ENCODE measurements around the gene RAB31.

The RAB31 gene

DNA sequence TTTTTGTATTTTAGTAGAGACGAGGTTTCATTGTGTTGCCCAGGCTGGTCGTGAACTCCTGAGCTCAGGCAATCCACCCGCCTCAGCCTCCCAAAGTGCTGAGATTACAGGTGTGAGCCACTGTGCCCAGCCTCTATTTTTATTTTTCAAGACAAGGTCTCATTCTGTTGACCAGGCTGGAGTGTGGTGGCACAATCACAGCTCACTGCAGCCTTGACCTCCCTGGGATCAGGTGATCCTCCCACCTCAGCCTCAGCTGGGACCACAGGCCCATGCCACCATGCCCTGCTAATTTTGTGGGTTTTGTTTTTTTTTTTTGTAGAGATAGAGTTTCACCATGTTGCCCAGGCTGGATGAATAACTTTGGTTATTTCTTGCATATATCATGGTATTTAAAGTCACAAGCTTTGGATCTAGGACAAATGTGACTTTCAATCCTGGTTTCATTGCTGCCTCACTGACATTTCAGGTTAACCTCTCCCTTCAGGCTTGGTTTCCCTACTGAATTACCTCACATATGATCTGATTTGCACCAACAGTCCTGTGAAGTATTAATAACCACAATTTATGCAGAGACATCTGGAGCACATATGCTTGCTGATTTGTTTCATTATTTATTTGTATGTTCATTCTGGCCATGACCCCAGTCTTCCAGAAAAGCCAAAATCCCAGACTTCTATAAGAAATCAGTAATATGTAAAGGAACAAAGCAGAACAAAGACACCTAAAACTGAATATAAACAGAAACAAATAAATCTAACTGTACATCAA lies 17.5 kb upstream of the RAB31 start:
- DNase-seq (ENCODE audit: insufficient read length, low spot score) (no peak), FAIRE-seq (peak; percentile 41)
- TF ChIP-seq TAF1 (IDR thresholded peaks at IDR 0.05; ENCODE audit: low read depth, low read length) (no peak), POLR2A (IDR thresholded peaks at IDR 0.05; ENCODE audit: low read depth, low read length) (no peak), POLR2AphosphoS5 (IDR thresholded peaks at IDR 0.05; ENCODE audit: low read depth, low read length) (no peak), SPI1 (IDR thresholded peaks at IDR 0.05; ENCODE audit: low read depth, low read length) (no peak), PAX5 (IDR thresholded peaks at IDR 0.05; ENCODE audit: insufficient read depth, low read length, severe bottlenecking) (no peak)

DNA sequence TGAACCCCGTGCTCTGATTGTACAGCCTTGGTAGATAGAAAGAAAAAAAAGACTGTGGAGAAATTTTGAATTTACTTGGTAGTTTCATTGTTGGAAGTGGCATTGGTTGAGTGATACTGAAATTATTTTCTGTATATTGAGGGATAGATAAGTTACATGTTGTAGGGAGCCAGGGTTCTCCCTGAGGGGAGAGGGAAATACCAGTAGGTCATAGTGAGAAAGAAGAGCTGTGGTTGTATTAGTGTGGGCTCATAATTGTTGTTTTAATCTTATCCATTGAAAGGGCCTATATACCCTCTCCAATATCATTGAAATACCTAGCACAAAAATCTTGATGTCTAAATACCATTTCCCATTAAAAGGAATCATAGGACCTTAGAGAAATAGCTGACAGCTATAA lies 16.9 kb upstream of the RAB31 start:
- DNase-seq (ENCODE audit: insufficient read length, low spot score) = no peak
- TF ChIP-seq PAX5 (IDR thresholded peaks at IDR 0.05; ENCODE audit: insufficient read depth, low read length, severe bottlenecking) (no peak), POLR2A (IDR thresholded peaks at IDR 0.05; ENCODE audit: low read depth, low read length) (no peak), POU2F2 (IDR thresholded peaks at IDR 0.05; ENCODE audit: low read depth, low read length) (no peak), TAF1 (IDR thresholded peaks at IDR 0.05; ENCODE audit: low read depth, low read length) (no peak), POLR2AphosphoS5 (IDR thresholded peaks at IDR 0.05; ENCODE audit: low read depth, low read length) (no peak), SPI1 (IDR thresholded peaks at IDR 0.05; ENCODE audit: low read depth, low read length) (no peak)
- no peak for FAIRE-seq

DNA sequence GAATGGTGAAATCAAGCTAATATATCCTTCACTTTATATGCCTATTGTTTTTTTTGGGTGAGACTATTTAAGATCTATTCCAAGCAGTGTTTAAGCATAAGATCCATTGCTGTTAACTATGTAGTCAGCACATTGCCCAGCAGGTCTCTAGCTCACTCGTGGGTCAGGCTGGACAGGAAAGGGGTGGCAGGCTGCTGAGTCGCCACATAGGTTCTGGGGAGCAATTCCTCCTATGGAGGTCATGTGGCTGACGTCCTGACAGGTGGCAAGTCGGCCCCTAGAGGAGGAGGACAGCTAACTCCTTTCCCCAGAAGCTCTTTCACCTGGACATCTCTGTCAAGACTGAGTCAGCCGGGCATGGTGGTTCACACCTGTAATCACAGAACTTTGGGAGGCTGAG lies 13.9 kb upstream of the RAB31 start:
- TF ChIP-seq POLR2AphosphoS5 (IDR thresholded peaks at IDR 0.05; ENCODE audit: low read depth, low read length) = no peak
- TF ChIP-seq SPI1 (IDR thresholded peaks at IDR 0.05; ENCODE audit: low read depth, low read length) = no peak
- TF ChIP-seq POLR2A (IDR thresholded peaks at IDR 0.05; ENCODE audit: low read depth, low read length) = no peak
- no peak for TF ChIP-seq PAX5 (IDR thresholded peaks at IDR 0.05; ENCODE audit: insufficient read depth, low read length, severe bottlenecking)
- TF ChIP-seq TAF1 (IDR thresholded peaks at IDR 0.05; ENCODE audit: low read depth, low read length) = no peak
- no peak for TF ChIP-seq POU2F2 (IDR thresholded peaks at IDR 0.05; ENCODE audit: low read depth, low read length)
- DNase-seq (ENCODE audit: insufficient read length, low spot score) (no peak), FAIRE-seq (no peak)

DNA sequence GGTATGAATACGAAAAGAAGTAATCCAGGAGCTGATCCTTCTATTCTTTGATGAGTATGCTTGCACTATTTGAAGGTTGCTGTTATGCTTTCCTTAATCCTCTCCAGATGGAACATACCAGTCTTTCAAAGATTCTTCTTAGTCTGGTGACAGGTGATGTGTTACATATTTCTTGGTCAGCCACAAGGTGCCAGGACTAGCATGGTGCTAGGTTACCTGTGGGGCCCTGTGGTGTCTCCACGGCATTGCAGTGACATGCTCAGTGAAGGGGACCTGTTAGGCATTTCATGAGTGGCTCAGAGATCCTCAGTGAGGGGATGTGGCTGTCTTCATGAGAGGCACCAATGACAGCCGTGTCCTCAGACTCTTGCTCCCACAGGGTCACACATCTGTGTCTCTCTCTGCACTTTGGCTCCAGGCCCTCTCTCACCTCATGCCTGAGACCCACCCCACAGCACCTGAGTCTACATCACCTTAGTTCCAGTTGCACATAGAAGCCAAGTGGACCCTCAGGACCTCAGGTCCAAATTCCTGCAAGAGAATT lies 13.1 kb upstream of the RAB31 start:
- TF ChIP-seq TAF1 (IDR thresholded peaks at IDR 0.05; ENCODE audit: low read depth, low read length) = no peak
- DNase-seq (ENCODE audit: insufficient read length, low spot score) = no peak
- peak; percentile 68 for FAIRE-seq

DNA sequence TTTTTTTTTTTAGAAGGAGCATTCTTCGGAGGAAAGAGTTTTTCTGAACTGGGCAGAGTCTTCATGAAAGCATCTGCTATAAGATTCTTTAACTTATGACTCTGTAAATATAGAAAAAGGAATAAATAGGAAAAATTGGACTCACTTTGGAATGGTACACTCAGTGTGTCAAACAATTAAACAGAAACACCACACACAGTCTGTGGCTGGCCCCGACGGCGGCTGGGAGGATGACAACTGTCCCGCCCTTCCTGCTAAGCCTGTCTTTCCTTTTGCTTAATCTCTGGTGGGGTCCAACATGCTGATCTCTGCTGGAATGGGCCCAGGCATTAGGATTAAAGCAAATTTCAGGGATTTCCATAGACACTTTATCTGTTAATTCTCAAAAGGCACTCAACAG lies 12.5 kb upstream of the RAB31 start:
- TF ChIP-seq PAX5 (IDR thresholded peaks at IDR 0.05; ENCODE audit: insufficient read depth, low read length, severe bottlenecking) = no peak
- TF ChIP-seq POU2F2 (IDR thresholded peaks at IDR 0.05; ENCODE audit: low read depth, low read length) = no peak
- TF ChIP-seq SPI1 (IDR thresholded peaks at IDR 0.05; ENCODE audit: low read depth, low read length) = no peak
- TF ChIP-seq POLR2A (IDR thresholded peaks at IDR 0.05; ENCODE audit: low read depth, low read length) = no peak
- FAIRE-seq = no peak
- no peak for DNase-seq (ENCODE audit: insufficient read length, low spot score)

DNA sequence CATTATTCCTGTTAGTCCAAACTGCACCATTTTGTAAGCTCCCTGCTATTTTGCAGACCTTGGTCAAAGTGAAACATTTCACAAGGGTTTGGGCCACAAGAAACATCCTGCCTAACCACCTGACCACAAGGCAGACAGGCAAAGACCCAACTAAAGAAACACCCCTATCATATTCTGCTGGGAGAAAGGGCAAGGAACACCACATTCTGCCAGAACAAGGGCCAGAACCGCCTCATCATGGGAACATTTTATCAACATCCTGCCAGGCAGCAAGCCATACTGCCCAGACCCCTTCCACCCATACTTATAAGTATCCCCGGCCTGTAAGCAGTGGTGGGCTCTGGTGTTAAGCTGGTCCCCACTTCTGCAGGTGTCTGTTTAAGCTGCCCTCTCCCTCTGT lies 12.0 kb upstream of the RAB31 start:
- no peak for DNase-seq (ENCODE audit: insufficient read length, low spot score)
- TF ChIP-seq POLR2AphosphoS5 (IDR thresholded peaks at IDR 0.05; ENCODE audit: low read depth, low read length) (no peak), SPI1 (IDR thresholded peaks at IDR 0.05; ENCODE audit: low read depth, low read length) (no peak), TAF1 (IDR thresholded peaks at IDR 0.05; ENCODE audit: low read depth, low read length) (no peak), POU2F2 (IDR thresholded peaks at IDR 0.05; ENCODE audit: low read depth, low read length) (no peak), POLR2A (IDR thresholded peaks at IDR 0.05; ENCODE audit: low read depth, low read length) (no peak), PAX5 (IDR thresholded peaks at IDR 0.05; ENCODE audit: insufficient read depth, low read length, severe bottlenecking) (no peak)
- FAIRE-seq = peak; percentile 73

DNA sequence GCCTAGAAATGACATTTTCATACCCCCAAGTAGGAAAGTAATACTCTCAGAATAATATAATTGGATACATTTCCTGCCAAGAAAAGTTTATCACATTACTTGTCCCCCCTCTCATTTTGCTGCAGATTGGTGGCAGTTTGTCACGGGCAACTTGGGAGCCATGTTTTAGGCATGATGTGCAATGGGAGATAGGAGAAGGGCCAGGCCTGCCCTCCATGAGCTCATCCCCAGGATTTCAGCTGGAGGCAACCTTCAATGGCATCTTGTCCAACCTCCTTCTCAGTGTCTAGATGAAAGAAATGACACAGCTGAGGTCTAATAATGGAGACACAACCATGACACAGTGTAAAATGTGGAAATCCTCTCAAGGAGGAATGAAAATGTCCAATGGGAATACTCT lies 11.4 kb upstream of the RAB31 start:
- TF ChIP-seq POLR2A (IDR thresholded peaks at IDR 0.05; ENCODE audit: low read depth, low read length) (no peak), POU2F2 (IDR thresholded peaks at IDR 0.05; ENCODE audit: low read depth, low read length) (no peak)
- no peak for FAIRE-seq
- no peak for DNase-seq (ENCODE audit: insufficient read length, low spot score)

DNA sequence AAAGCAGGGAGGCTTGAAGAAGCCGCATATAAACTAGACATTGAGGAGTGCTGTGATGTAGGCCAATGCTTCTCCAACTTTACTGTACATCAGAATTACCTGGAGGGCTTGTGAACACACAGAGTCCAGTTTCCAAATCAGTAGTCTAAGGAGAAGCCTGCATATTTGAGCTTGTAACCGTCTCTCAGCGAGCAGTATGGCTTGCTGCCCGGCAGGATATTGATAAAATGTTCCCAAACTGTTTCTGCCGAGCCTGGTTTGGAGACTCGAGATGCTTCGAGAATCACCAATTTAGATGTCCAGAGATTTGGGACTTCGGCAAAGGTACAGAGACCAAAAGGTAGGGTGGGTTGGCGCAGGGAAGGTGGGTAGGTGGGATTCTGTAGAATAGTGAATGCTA lies 11.0 kb upstream of the RAB31 start:
- DNase-seq (ENCODE audit: insufficient read length, low spot score) (no peak), FAIRE-seq (no peak)
- TF ChIP-seq POU2F2 (IDR thresholded peaks at IDR 0.05; ENCODE audit: low read depth, low read length) = no peak

DNA sequence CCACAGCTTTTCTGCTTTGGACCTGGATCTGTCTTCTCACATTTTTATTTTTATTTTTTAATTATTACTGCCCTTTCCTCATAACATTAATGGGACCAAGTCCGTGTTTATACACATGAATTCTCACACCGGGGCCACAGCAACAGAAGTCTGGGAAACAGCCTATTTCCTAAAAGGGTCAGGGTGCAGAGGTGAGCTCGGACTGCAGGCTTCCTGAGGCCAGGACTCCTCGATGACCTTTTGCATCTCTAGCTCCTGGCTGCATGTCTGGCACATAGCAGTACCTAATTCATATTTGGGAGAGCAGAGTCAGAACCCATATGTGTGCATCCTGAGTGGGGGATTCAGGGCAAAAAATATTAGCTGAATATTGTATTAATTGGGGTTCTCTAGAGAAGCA lies 9.6 kb upstream of the RAB31 start:
- FAIRE-seq (no peak), DNase-seq (ENCODE audit: insufficient read length, low spot score) (no peak)
- no peak for TF ChIP-seq POLR2A (IDR thresholded peaks at IDR 0.05; ENCODE audit: low read depth, low read length)
- TF ChIP-seq PAX5 (IDR thresholded peaks at IDR 0.05; ENCODE audit: insufficient read depth, low read length, severe bottlenecking) = no peak
- no peak for TF ChIP-seq TAF1 (IDR thresholded peaks at IDR 0.05; ENCODE audit: low read depth, low read length)
- TF ChIP-seq SPI1 (IDR thresholded peaks at IDR 0.05; ENCODE audit: low read depth, low read length) = no peak
- TF ChIP-seq POU2F2 (IDR thresholded peaks at IDR 0.05; ENCODE audit: low read depth, low read length) = no peak
- TF ChIP-seq POLR2AphosphoS5 (IDR thresholded peaks at IDR 0.05; ENCODE audit: low read depth, low read length) = no peak

DNA sequence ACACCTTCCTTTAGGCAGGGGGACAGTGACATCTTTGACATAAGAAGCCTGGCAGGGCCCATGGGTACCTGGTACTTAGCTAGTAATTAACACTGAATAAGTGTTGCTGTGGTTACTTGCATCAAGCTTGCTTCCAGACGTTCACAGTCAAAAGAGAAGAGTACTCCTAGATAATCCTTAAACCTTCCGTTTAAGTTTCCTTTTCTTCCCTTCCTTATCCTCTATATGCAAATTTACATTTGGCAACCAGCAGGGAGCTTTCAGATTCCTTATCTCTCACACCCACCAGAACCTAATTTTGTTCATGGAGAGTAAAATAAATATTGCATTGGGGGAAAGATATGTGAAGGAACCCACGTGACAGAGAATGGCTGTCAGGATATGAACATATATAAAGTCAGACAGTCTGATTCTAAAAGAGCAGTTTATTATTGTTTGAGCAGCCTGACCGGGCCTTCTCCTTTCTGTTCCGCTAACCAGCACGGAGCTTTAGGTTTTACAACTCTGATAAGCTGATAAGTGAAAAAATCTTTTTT lies 7.8 kb upstream of the RAB31 start:
- no peak for DNase-seq (ENCODE audit: insufficient read length, low spot score)
- no peak for TF ChIP-seq POLR2A (IDR thresholded peaks at IDR 0.05; ENCODE audit: low read depth, low read length)
- TF ChIP-seq PAX5 (IDR thresholded peaks at IDR 0.05; ENCODE audit: insufficient read depth, low read length, severe bottlenecking) = no peak
- no peak for TF ChIP-seq POLR2AphosphoS5 (IDR thresholded peaks at IDR 0.05; ENCODE audit: low read depth, low read length)
- no peak for TF ChIP-seq TAF1 (IDR thresholded peaks at IDR 0.05; ENCODE audit: low read depth, low read length)
- no peak for TF ChIP-seq SPI1 (IDR thresholded peaks at IDR 0.05; ENCODE audit: low read depth, low read length)
- TF ChIP-seq POU2F2 (IDR thresholded peaks at IDR 0.05; ENCODE audit: low read depth, low read length) = no peak
- no peak for FAIRE-seq

Measured in GM12891 (cell line).